Colonic mucosa (tissue), 4 donors: ENCODE measurements around the gene CLIC4. TPM values are rescaled to one million over a fixed set of nuclear protein-coding genes. Genes with fewer than 3 reads are reported as not detected.

Experiments
- DNase-seq: peaks from one replicate; pipeline ENCODE4 v3.0.0-alpha.2; 2020
- H3K27ac ChIP-seq: fragments of 200-600 bp; one replicate; pipeline ENCODE4 v1.8.0; 2021
- H3K27me3 ChIP-seq: fragments of 200-600 bp; one replicate; pipeline ENCODE4 v1.8.0; 2021
- H3K36me3 ChIP-seq: fragments of 200-600 bp; one replicate; pipeline ENCODE4 v1.8.0; 2021
- H3K4me1 ChIP-seq: fragments of 200-600 bp; one replicate; pipeline ENCODE4 v1.8.0; 2021; ENCODE audit warnings: mild to moderate bottlenecking
- H3K4me3 ChIP-seq: fragments of 200-600 bp; one replicate; pipeline ENCODE4 v1.8.0; 2021
- H3K9ac ChIP-seq, 2 donors: one replicate each; pipeline ENCODE4 v1.7.0; 2013; ENCODE audit warnings: control low read depth in 2 of 2, low read depth in 2 of 2, low read length in 2 of 2
- H3K9me3 ChIP-seq: fragments of 200-600 bp; one replicate; pipeline ENCODE4 v1.8.0; 2021
- CTCF ChIP-seq: fragments of 200-600 bp; IDR thresholded peaks from one replicate; pipeline ENCODE4 v1.8.0; 2022; ENCODE audit warnings: antibody characterized with exemption, mild to moderate bottlenecking
- intact Hi-C: fragments of 100-400 bp; cut with DNase I; formaldehyde crosslinking; loops from one replicate; pipeline ENCODE4 v1.14.1; 2022
- total RNA-seq, 2 donors: library from RNA; stranded (reverse); fragmentation: NEBNext Ultra II Directional in 1 of 2; extraction: Animal tissue kit (Norgen Biotek cat#: 25700) in 1 of 2; gene quantifications; one replicate each; pipeline ENCODE4 v1.2.1, GENCODE V29; 2021
- donor health status: healthy.
- donor health status: DM: no; HTN: no; CAD: no.
- donor health status: DM: no; HTN: no; CAD: no.

The CLIC4 gene
- total RNA-seq, 2 donors from 2014 or later, result 38.0 to 84.8 TPM

- peak; percentile 5 for DNase-seq
- Histone ChIP-seq H3K4me1 (no peaks in the 10 kb centered on the region), H3K9ac (no peak overlapping the region), H3K27ac (no peak overlapping the region), H3K9me3 (no peaks in the 10 kb centered on the region), H3K36me3 (no peaks in the 10 kb centered on the region), H3K27me3 (no peaks in the 10 kb centered on the region), H3K4me3 (no peak overlapping the region)
- no peak for TF ChIP-seq CTCF
- intact Hi-C loops, result no loop called here
These were observed 128.8 kb downstream of the CLIC4 start for GRCh38 chr1:24874056-24874455.

- Histone ChIP-seq H3K36me3 (no peaks in the 10 kb centered on the region), H3K27ac (no peak overlapping the region), H3K27me3 (no peaks in the 10 kb centered on the region), H3K4me1 (no peaks in the 10 kb centered on the region), H3K9me3 (no peaks in the 10 kb centered on the region), H3K9ac (no peak overlapping the region), H3K4me3 (no peak overlapping the region)
- peak; percentile 23 for DNase-seq
- intact Hi-C loops, result no loop called here
- TF ChIP-seq CTCF, result no peak
These were observed 129.5 kb downstream of the CLIC4 start for GRCh38 chr1:24874611-24875234.

- Histone ChIP-seq H3K4me3 (no peak overlapping the region), H3K27me3 (no peaks in the 10 kb centered on the region), H3K27ac (no peak overlapping the region), H3K36me3 (no peaks in the 10 kb centered on the region), H3K4me1 (no peaks in the 10 kb centered on the region), H3K9ac (no peak overlapping the region), H3K9me3 (no peaks in the 10 kb centered on the region)
- intact Hi-C loops, result no loop called here
- TF ChIP-seq CTCF, result no peak
- DNase-seq, result no peak
These were observed 130.0 kb downstream of the CLIC4 start for GRCh38 chr1:24875257-24875656.

- Histone ChIP-seq H3K4me3 (no peak overlapping the region), H3K27ac (no peak overlapping the region), H3K9me3 (no peaks in the 10 kb centered on the region), H3K9ac (no peak overlapping the region), H3K27me3 (no peaks in the 10 kb centered on the region), H3K4me1 (no peaks in the 10 kb centered on the region), H3K36me3 (no peaks in the 10 kb centered on the region)
- intact Hi-C loops, result no loop called here
- no peak for TF ChIP-seq CTCF
- no peak for DNase-seq
These were observed 130.8 kb downstream of the CLIC4 start for GRCh38 chr1:24875991-24876506.

GRCh38 chr1:24878045-24878444, 132.8 kb downstream of the CLIC4 start:
- no peak for TF ChIP-seq CTCF
- Histone ChIP-seq H3K27me3 (no peaks in the 10 kb centered on the region), H3K36me3 (no peaks in the 10 kb centered on the region), H3K9ac (no peak overlapping the region), H3K9me3 (no peaks in the 10 kb centered on the region), H3K4me1 (no peaks in the 10 kb centered on the region), H3K4me3 (no peak overlapping the region), H3K27ac (no peak overlapping the region)
- DNase-seq, result no peak
- intact Hi-C loops, result no loop called here
